SK-N-SH treated with all-trans-retinoic acid at 6 μM for 48 hours (cell line): ENCODE results near the gene PCDH15.

Experiments
- ATAC-seq: fragments of 200-7000 bp; cut with Tn5 transposase; 3 replicates; pipeline ENCODE4 v1.9.1; 2020; ENCODE audit warnings: mild to moderate bottlenecking, moderate library complexity
- ARNTL ChIP-seq: fragments of 450-650 bp; formaldehyde crosslinking; IDR thresholded peaks from 2 replicates; pipeline ENCODE4 v1.5.0; 2020; ENCODE audit warnings: low read depth, mild to moderate bottlenecking, moderate library complexity, borderline replicate concordance
- BACH2 ChIP-seq: fragments of 250-450 bp; sonication (Bioruptor Pico); IDR thresholded peaks from 2 replicates; pipeline ENCODE4 v1.9.0; 2021; ENCODE audit warnings: mild to moderate bottlenecking, borderline replicate concordance
- ESRRG ChIP-seq: fragments of 250-450 bp; sonication (Bioruptor Pico); IDR thresholded peaks from 2 replicates; pipeline ENCODE4 v1.6.1; 2021; ENCODE audit warnings: mild to moderate bottlenecking
- ISL1 ChIP-seq: fragments of 250-450 bp; sonication (Bioruptor Pico); IDR thresholded peaks from 2 replicates; pipeline ENCODE4 v2.1.2; 2022; ENCODE audit warnings: mild to moderate bottlenecking, moderate library complexity
- OSR1 ChIP-seq: fragments of 250-450 bp; sonication (Bioruptor Pico); IDR thresholded peaks from 2 replicates; pipeline ENCODE4 v1.8.0; 2022; ENCODE audit warnings: moderate library complexity, mild to moderate bottlenecking, inconsistent platforms
- PATZ1 ChIP-seq: fragments of 250-450 bp; sonication (Bioruptor Pico); IDR thresholded peaks from 2 replicates; pipeline ENCODE4 v1.8.0; 2020; ENCODE audit warnings: mild to moderate bottlenecking, moderate library complexity, borderline replicate concordance
- PPARA ChIP-seq: fragments of 250-450 bp; sonication (Bioruptor Pico); IDR thresholded peaks from 2 replicates; pipeline ENCODE4 v1.5.0; 2020; ENCODE audit warnings: mild to moderate bottlenecking, borderline replicate concordance
- RARB ChIP-seq: fragments of 250-450 bp; sonication (Bioruptor Pico); IDR thresholded peaks from 2 replicates; pipeline ENCODE4 v1.8.0; 2021; ENCODE audit warnings: mild to moderate bottlenecking, moderate library complexity
- SNAI2 ChIP-seq: fragments of 250-450 bp; sonication (Bioruptor Pico); IDR thresholded peaks from 2 replicates; pipeline ENCODE4 v1.5.0; 2020; ENCODE audit warnings: mild to moderate bottlenecking, moderate library complexity
- TCF4 ChIP-seq: fragments of 250-450 bp; sonication (Bioruptor Pico); IDR thresholded peaks from 2 replicates; pipeline ENCODE4 v1.8.0; 2021; ENCODE audit warnings: mild to moderate bottlenecking, moderate library complexity, borderline replicate concordance
- TOX ChIP-seq: fragments of 250-450 bp; sonication (Bioruptor Pico); IDR thresholded peaks from 2 replicates; pipeline ENCODE4 v1.8.0; 2021; ENCODE audit warnings: mild to moderate bottlenecking, moderate library complexity, borderline replicate concordance
- ZC3H10 ChIP-seq: fragments of 250-450 bp; sonication (Bioruptor Pico); IDR thresholded peaks from 2 replicates; pipeline ENCODE4 v1.5.1; 2021; ENCODE audit warnings: mild to moderate bottlenecking, moderate library complexity
- ZFP3 ChIP-seq: fragments of 250-450 bp; sonication (Bioruptor Pico); IDR thresholded peaks from 2 replicates; pipeline ENCODE4 v1.5.0; 2020; ENCODE audit warnings: mild to moderate bottlenecking, moderate library complexity
- ZFP30 ChIP-seq: fragments of 450-650 bp; formaldehyde crosslinking; IDR thresholded peaks from 2 replicates; pipeline ENCODE4 v1.5.0; 2022; ENCODE audit warnings: mild to moderate bottlenecking, moderate library complexity
- ZNF565 ChIP-seq: fragments of 450-650 bp; formaldehyde crosslinking; conservative IDR thresholded peaks from 2 replicates; pipeline ENCODE4 v1.5.0; 2020; ENCODE audit warnings: low read depth, mild to moderate bottlenecking, moderate library complexity
- ZNF70 ChIP-seq: fragments of 450-650 bp; formaldehyde crosslinking; IDR thresholded peaks from 2 replicates; pipeline ENCODE4 v1.5.0; 2020; ENCODE audit warnings: mild to moderate bottlenecking, moderate library complexity
- ZNF8 ChIP-seq: fragments of 450-650 bp; formaldehyde crosslinking; IDR thresholded peaks from 2 replicates; pipeline ENCODE4 v1.5.0; 2020; ENCODE audit warnings: mild to moderate bottlenecking, moderate library complexity
- TF ChIP-seq, protein P1 (sequence below): fragments of 250-450 bp; sonication (Bioruptor Pico); IDR thresholded peaks from 2 replicates; pipeline ENCODE4 v1.5.0; 2020; ENCODE audit warnings: mild to moderate bottlenecking, moderate library complexity
- TF ChIP-seq, protein P2 (sequence below): fragments of 250-450 bp; sonication (Bioruptor Pico); IDR thresholded peaks from 2 replicates; pipeline ENCODE4 v1.5.1; 2021; ENCODE audit warnings: mild to moderate bottlenecking, moderate library complexity
- TF ChIP-seq, protein P3 (sequence below): fragments of 250-450 bp; sonication (Bioruptor Pico); IDR thresholded peaks from 2 replicates; pipeline ENCODE4 v1.8.0; 2021; ENCODE audit warnings: low read depth, mild to moderate bottlenecking, moderate library complexity, borderline replicate concordance
- TF ChIP-seq, protein P4 (sequence below): fragments of 250-450 bp; sonication (Bioruptor Pico); IDR thresholded peaks from 2 replicates; pipeline ENCODE4 v1.5.1; 2020; ENCODE audit warnings: low read depth, mild to moderate bottlenecking, moderate library complexity

PCDH15 gene

DNA sequence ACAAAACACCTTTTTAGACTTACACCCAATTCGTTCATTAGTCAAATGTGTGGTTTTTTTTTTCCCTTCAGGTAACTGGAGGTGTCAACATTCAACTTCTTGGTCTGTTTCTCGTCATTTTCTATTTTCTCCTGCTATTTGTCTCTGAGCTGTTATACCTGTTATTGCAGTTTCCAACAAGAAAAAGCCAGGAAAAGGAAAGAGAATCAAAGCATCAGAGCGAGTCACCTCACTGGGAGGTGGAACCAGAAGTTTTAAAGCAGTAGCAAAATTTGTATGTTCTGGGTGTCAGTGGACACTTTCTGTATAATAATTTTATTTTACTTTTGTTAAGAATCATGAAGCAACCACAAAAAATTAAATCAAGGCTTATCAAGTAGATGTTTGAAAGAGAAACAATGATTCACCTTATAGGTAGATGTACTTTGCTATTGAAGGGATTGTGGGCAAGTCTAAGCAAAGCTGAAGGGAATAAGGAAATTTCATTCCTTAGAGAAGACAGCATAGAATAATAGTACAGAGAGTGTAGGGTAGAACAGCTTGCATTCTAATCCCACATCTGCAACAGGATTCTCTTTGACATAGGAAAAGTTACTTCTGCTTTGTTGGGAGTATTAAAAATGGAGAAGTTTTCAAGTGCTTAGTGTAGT is 675.8 kb downstream of the PCDH15 start:
- no peak for ATAC-seq
- no peak for TF ChIP-seq ZFP3 (CRISPR knock-in tag)
- no peak for TF ChIP-seq OSR1
- no peak for TF ChIP-seq ZNF565 (CRISPR knock-in tag)
- no peak for TF ChIP-seq SNAI2
- no peak for TF ChIP-seq PPARA (CRISPR knock-in tag)
- TF ChIP-seq, protein P1, sequence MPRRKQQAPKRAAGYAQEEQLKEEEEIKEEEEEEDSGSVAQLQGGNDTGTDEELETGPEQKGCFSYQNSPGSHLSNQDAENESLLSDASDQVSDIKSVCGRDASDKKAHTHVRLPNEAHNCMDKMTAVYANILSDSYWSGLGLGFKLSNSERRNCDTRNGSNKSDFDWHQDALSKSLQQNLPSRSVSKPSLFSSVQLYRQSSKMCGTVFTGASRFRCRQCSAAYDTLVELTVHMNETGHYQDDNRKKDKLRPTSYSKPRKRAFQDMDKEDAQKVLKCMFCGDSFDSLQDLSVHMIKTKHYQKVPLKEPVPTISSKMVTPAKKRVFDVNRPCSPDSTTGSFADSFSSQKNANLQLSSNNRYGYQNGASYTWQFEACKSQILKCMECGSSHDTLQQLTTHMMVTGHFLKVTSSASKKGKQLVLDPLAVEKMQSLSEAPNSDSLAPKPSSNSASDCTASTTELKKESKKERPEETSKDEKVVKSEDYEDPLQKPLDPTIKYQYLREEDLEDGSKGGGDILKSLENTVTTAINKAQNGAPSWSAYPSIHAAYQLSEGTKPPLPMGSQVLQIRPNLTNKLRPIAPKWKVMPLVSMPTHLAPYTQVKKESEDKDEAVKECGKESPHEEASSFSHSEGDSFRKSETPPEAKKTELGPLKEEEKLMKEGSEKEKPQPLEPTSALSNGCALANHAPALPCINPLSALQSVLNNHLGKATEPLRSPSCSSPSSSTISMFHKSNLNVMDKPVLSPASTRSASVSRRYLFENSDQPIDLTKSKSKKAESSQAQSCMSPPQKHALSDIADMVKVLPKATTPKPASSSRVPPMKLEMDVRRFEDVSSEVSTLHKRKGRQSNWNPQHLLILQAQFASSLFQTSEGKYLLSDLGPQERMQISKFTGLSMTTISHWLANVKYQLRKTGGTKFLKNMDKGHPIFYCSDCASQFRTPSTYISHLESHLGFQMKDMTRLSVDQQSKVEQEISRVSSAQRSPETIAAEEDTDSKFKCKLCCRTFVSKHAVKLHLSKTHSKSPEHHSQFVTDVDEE (CRISPR knock-in tag), result no peak
- no peak for TF ChIP-seq ZNF70 (CRISPR knock-in tag)

- ATAC-seq, result no peak
- TF ChIP-seq ISL1 (CRISPR knock-in tag) (no peak), ZNF565 (CRISPR knock-in tag) (no peak), TCF4 (no peak), TOX (CRISPR knock-in tag) (no peak), ZNF70 (CRISPR knock-in tag) (no peak), SNAI2 (no peak), BACH2 (CRISPR knock-in tag) (no peak), ARNTL (CRISPR knock-in tag) (no peak), ZFP30 (CRISPR knock-in tag) (no peak), ESRRG (no peak), ZFP3 (CRISPR knock-in tag) (no peak), RARB (no peak), PPARA (CRISPR knock-in tag) (no peak), ZC3H10 (no peak), OSR1 (no peak)
- TF ChIP-seq, protein P1 (CRISPR knock-in tag), result no peak
- TF ChIP-seq, protein P2, sequence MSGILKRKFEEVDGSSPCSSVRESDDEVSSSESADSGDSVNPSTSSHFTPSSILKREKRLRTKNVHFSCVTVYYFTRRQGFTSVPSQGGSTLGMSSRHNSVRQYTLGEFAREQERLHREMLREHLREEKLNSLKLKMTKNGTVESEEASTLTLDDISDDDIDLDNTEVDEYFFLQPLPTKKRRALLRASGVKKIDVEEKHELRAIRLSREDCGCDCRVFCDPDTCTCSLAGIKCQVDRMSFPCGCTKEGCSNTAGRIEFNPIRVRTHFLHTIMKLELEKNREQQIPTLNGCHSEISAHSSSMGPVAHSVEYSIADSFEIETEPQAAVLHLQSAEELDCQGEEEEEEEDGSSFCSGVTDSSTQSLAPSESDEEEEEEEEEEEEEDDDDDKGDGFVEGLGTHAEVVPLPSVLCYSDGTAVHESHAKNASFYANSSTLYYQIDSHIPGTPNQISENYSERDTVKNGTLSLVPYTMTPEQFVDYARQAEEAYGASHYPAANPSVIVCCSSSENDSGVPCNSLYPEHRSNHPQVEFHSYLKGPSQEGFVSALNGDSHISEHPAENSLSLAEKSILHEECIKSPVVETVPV (CRISPR knock-in tag), result no peak
- TF ChIP-seq, protein P3, sequence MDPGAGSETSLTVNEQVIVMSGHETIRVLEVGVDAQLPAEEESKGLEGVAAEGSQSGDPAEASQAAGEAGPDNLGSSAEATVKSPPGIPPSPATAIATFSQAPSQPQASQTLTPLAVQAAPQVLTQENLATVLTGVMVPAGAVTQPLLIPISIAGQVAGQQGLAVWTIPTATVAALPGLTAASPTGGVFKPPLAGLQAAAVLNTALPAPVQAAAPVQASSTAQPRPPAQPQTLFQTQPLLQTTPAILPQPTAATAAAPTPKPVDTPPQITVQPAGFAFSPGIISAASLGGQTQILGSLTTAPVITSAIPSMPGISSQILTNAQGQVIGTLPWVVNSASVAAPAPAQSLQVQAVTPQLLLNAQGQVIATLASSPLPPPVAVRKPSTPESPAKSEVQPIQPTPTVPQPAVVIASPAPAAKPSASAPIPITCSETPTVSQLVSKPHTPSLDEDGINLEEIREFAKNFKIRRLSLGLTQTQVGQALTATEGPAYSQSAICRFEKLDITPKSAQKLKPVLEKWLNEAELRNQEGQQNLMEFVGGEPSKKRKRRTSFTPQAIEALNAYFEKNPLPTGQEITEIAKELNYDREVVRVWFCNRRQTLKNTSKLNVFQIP (CRISPR knock-in tag), result no peak
These were observed 676.7 kb downstream of the PCDH15 start for GRCh38 chr10:54124209-54124885.

DNA sequence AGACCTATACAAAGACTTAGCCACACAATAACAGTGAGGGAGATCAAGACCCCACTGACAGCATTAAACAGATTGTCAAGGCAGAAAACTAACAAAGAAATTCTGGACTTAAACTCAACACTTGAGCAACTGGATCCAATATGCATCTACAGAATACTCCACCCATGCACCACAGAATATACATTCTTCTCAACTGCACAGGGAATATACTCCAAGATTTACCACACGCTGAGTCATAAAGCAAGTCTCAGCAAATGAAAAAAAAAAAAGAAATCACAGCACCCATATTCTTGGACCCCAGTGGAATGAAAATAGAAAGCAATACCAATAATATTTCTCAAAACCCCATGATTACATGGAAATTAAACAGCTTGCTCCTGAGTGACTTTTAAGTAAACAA is 680.2 kb downstream of the PCDH15 start:
- no peak for ATAC-seq
- TF ChIP-seq BACH2 (CRISPR knock-in tag) (no peak), ESRRG (no peak), PATZ1 (no peak), OSR1 (no peak), TCF4 (no peak), ISL1 (CRISPR knock-in tag) (no peak), ZNF8 (CRISPR knock-in tag) (no peak), ARNTL (CRISPR knock-in tag) (no peak), SNAI2 (no peak), ZFP3 (CRISPR knock-in tag) (no peak)
- TF ChIP-seq, protein P4, sequence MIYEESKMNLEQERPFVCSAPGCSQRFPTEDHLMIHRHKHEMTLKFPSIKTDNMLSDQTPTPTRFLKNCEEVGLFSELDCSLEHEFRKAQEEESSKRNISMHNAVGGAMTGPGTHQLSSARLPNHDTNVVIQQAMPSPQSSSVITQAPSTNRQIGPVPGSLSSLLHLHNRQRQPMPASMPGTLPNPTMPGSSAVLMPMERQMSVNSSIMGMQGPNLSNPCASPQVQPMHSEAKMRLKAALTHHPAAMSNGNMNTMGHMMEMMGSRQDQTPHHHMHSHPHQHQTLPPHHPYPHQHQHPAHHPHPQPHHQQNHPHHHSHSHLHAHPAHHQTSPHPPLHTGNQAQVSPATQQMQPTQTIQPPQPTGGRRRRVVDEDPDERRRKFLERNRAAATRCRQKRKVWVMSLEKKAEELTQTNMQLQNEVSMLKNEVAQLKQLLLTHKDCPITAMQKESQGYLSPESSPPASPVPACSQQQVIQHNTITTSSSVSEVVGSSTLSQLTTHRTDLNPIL (CRISPR knock-in tag), result no peak
- TF ChIP-seq, protein P1 (CRISPR knock-in tag), result no peak
